ENCODE measurements around the gene RNF145. TPM values are rescaled to one million over a fixed set of nuclear protein-coding genes. Genes with fewer than 3 reads are reported as not detected.

The RNF145 gene
- total RNA-seq, 1 donor from 2014 or later: 220 TPM

DNA sequence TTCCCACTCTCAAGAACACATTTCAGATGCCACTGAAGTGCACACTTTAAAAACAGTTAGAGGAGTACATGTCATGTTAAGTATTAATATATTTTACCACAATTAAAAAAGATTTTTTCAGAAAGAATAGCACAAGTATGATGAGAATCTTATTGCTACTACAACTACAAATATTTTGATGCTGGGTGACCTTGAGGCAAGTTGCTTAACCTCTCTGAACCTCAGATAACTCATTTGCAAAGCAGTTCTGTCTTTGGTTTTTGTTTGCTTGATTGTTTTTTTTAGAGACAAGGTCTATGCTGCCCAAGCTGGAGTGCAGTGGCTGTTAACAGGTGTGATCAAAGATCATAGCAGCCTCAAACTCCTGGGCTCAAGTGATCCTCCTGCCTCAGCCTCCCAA, 95.9 kb downstream of the RNF145 start:
- Histone ChIP-seq H3K4me1 (no peaks in the 10 kb centered on the region), H3K36me3 (no peaks in the 10 kb centered on the region), H3K27ac (no peak overlapping the region), H3K27me3 (peaks cover 34% of the 10 kb centered on the region), H3K4me3 (no peak overlapping the region), H3K9me3 (no peaks in the 10 kb centered on the region)
- TF ChIP-seq, protein P1, sequence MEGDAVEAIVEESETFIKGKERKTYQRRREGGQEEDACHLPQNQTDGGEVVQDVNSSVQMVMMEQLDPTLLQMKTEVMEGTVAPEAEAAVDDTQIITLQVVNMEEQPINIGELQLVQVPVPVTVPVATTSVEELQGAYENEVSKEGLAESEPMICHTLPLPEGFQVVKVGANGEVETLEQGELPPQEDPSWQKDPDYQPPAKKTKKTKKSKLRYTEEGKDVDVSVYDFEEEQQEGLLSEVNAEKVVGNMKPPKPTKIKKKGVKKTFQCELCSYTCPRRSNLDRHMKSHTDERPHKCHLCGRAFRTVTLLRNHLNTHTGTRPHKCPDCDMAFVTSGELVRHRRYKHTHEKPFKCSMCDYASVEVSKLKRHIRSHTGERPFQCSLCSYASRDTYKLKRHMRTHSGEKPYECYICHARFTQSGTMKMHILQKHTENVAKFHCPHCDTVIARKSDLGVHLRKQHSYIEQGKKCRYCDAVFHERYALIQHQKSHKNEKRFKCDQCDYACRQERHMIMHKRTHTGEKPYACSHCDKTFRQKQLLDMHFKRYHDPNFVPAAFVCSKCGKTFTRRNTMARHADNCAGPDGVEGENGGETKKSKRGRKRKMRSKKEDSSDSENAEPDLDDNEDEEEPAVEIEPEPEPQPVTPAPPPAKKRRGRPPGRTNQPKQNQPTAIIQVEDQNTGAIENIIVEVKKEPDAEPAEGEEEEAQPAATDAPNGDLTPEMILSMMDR (IDR thresholded peaks at IDR 0.05): no peak
- intact Hi-C loops (cut with DNase I): no loop called here
- DNase-seq (no peak), ATAC-seq (no peak)

DNA sequence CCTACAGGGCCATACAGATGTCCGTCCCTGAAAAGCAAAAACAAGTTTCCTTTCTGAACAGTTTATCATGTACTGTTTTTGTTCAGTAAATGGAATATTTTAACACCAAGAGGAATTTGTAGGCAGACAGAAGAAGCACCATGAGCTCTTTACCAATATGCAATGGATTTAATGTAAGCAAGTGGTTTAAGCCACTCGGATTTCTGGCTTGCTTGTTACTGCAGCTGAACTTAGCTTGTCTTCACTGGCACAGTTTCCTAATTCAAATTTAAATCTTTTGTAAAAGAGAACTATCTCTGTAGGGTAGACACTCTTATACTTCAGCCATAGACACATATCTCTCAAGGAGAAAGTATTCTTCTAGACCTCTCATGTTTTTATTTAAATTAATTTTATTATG, 96.9 kb downstream of the RNF145 start:
- no peak for ATAC-seq
- TF ChIP-seq, protein P1 (IDR thresholded peaks at IDR 0.05): no peak
- no peak for DNase-seq
- H3K4me1 ChIP-seq: no peaks in the 10 kb centered on the region
- no peak overlapping the region for H3K4me3 ChIP-seq
- peaks cover 38% of the 10 kb centered on the region for H3K27me3 ChIP-seq
- H3K36me3 ChIP-seq: no peaks in the 10 kb centered on the region
- no peaks in the 10 kb centered on the region for H3K9me3 ChIP-seq
- H3K27ac ChIP-seq: no peak overlapping the region
- intact Hi-C loops (cut with DNase I): no loop called here

Other genes starting within 250 kb of the RNF145 start
- gene EBF1, start 109.6 kb downstream of the RNF145 start, total RNA-seq: 8.9 TPM
- 25.0 TPM for gene UBLCP1, start 53.7 kb upstream of the RNF145 start, total RNA-seq
- gene IL12B, start 120.9 kb upstream of the RNF145 start, total RNA-seq: not detected

All from upper lobe of right lung (tissue), 1 donor.